ENCODE data around the gene BACH2.

Gene BACH2

GRCh38 chr6:90097356-90097755 is 199.3 kb downstream of the BACH2 start:
- in situ Hi-C loops (cut with HindIII; ENCODE audit: low sequenced_read_pairs) = no loop called here
- TF ChIP-seq CTCF (IDR thresholded peaks at IDR 0.05; ENCODE audit: low read depth, low read length) = no peak
- peak; percentile 16 for DNase-seq (ENCODE audit: low read depth, low spot score)
- no peak overlapping the region for H3K4me3 ChIP-seq (ENCODE audit: low read depth, low read length)

GRCh38 chr6:90096818-90097217 is 199.8 kb downstream of the BACH2 start:
- no peak overlapping the region for H3K4me3 ChIP-seq (ENCODE audit: low read depth, low read length)
- in situ Hi-C loops (cut with HindIII; ENCODE audit: low sequenced_read_pairs) = no loop called here
- no peak for DNase-seq (ENCODE audit: low read depth, low spot score)
- no peak for TF ChIP-seq CTCF (IDR thresholded peaks at IDR 0.05; ENCODE audit: low read depth, low read length)

DNA sequence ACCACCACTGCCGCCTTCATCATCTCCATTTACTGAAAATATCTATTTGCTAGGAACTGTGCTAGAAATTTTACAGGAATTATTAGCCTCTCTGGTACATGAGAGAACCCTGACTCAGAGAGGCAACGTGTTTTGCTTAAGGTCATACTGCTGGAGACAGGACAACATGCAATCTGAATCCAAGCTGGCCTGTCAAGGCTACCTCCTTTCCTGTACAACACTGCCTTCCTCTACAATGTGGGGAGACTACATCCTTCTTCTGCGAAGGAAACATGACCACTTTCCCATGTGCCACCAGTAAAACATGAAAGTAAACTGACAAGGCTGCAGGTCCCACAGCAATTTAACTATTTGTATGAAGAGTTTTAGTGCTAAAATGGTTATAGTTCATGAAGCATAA is 200.9 kb downstream of the BACH2 start:
- in situ Hi-C loops (cut with HindIII; ENCODE audit: low sequenced_read_pairs) = no loop called here
- no peak overlapping the region for H3K4me3 ChIP-seq (ENCODE audit: low read depth, low read length)
- TF ChIP-seq CTCF (IDR thresholded peaks at IDR 0.05; ENCODE audit: low read depth, low read length) = no peak
- no peak for DNase-seq (ENCODE audit: low read depth, low spot score)

DNA sequence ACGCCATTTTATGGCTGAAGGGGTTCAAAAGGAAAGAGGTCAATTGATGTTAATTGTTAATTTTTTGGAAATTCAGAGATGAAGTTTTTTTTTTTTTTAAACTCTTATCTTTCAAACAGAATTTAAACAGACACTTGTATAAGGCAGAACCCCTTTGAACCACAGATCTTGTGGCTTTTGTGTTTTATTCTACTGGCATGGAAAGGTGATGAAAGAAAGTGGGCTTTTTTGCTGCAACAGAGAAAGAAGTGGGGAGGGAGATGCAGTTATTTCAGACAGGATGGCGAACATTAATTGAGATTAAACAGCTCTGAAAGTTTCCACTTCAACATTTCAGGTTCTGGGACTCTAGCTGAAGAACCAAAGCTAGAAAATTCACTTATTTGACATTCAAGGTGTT is 201.5 kb downstream of the BACH2 start:
- TF ChIP-seq CTCF (IDR thresholded peaks at IDR 0.05; ENCODE audit: low read depth, low read length) = no peak
- no peak for DNase-seq (ENCODE audit: low read depth, low spot score)
- no peak overlapping the region for H3K4me3 ChIP-seq (ENCODE audit: low read depth, low read length)
- in situ Hi-C loops (cut with HindIII; ENCODE audit: low sequenced_read_pairs) = no loop called here

- no peak for TF ChIP-seq CTCF (IDR thresholded peaks at IDR 0.05; ENCODE audit: low read depth, low read length)
- no peak for DNase-seq (ENCODE audit: low read depth, low spot score)
- in situ Hi-C loops (cut with HindIII; ENCODE audit: low sequenced_read_pairs) = no loop called here
- no peak overlapping the region for H3K4me3 ChIP-seq (ENCODE audit: low read depth, low read length)
Observed at GRCh38 chr6:90093558-90094073, 203.0 kb downstream of the BACH2 start.

GRCh38 chr6:90090866-90091265 is 205.8 kb downstream of the BACH2 start:
- TF ChIP-seq CTCF (IDR thresholded peaks at IDR 0.05; ENCODE audit: low read depth, low read length) = no peak
- in situ Hi-C loops (cut with HindIII; ENCODE audit: low sequenced_read_pairs) = no loop called here
- H3K4me3 ChIP-seq (ENCODE audit: low read depth, low read length) = no peak overlapping the region
- DNase-seq (ENCODE audit: low read depth, low spot score) = no peak

GRCh38 chr6:90088009-90088408 is 208.6 kb downstream of the BACH2 start:
- DNase-seq (ENCODE audit: low read depth, low spot score) = peak; percentile 66
- in situ Hi-C loops (cut with HindIII; ENCODE audit: low sequenced_read_pairs) = no loop called here
- no peak overlapping the region for H3K4me3 ChIP-seq (ENCODE audit: low read depth, low read length)
- no peak for TF ChIP-seq CTCF (IDR thresholded peaks at IDR 0.05; ENCODE audit: low read depth, low read length)
